Trophoblast cell (in vitro differentiated cells and primary cell): ENCODE measurements around the gene CCDC177.

Source experiments
- DNase-seq, 2 donors: peaks; one replicate each; pipeline ENCODE4 v3.0.0-alpha.2; 2016
- H2AFZ ChIP-seq: 2 replicates; pipeline ENCODE4 v1.6.1; 2013; ENCODE audit warnings: low read length, moderate library complexity, mild to moderate bottlenecking; ENCODE audit not compliant: insufficient read depth, poor library complexity
- H2AK5ac ChIP-seq: 2 replicates; pipeline ENCODE4 v1.6.1; 2013; ENCODE audit warnings: mild to moderate bottlenecking, low read length
- H2BK120ac ChIP-seq: 2 replicates; pipeline ENCODE4 v1.6.1; 2013; ENCODE audit warnings: low read length, mild to moderate bottlenecking, moderate library complexity; ENCODE audit not compliant: insufficient read depth, poor library complexity
- H2BK12ac ChIP-seq: 2 replicates; pipeline ENCODE4 v1.6.1; 2013; ENCODE audit warnings: mild to moderate bottlenecking, low read length, moderate library complexity
- H2BK5ac ChIP-seq: 2 replicates; pipeline ENCODE4 v1.6.1; 2013; ENCODE audit warnings: low read length, low read depth, moderate library complexity, mild to moderate bottlenecking; ENCODE audit not compliant: poor library complexity
- H3K14ac ChIP-seq: 2 replicates; pipeline ENCODE4 v1.6.1; 2013; ENCODE audit warnings: mild to moderate bottlenecking, low read length
- H3K18ac ChIP-seq: 2 replicates; pipeline ENCODE4 v1.6.1; 2013; ENCODE audit warnings: mild to moderate bottlenecking, low read length
- H3K23ac ChIP-seq: 2 replicates; pipeline ENCODE4 v1.6.1; 2013; ENCODE audit warnings: low read length
- H3K27ac ChIP-seq: 2 replicates; pipeline ENCODE4 v1.5.1; 2013; ENCODE audit warnings: low read depth, mild to moderate bottlenecking, inconsistent platforms, low read length, moderate library complexity
- H3K27me3 ChIP-seq: 2 replicates; pipeline ENCODE4 v1.6.1; 2013; ENCODE audit warnings: inconsistent platforms, mild to moderate bottlenecking, low read length, moderate library complexity; ENCODE audit not compliant: insufficient read depth
- H3K36me3 ChIP-seq, 2 experiments: 1 replicate in 1 of 2; 2 replicates in 1 of 2; pipeline ENCODE4 v1.6.1; 2013; ENCODE audit warnings: low read length in 2 of 2, mild to moderate bottlenecking in 2 of 2, moderate library complexity in 1 of 2; ENCODE audit not compliant: insufficient read depth in 2 of 2, control insufficient read depth in 1 of 2
- H3K4ac ChIP-seq: 2 replicates; pipeline ENCODE4 v1.6.1; 2013; ENCODE audit warnings: low read depth, mild to moderate bottlenecking, low read length, moderate library complexity
- H3K4me1 ChIP-seq, 2 experiments: 1 replicate in 1 of 2; 2 replicates in 1 of 2; pipeline ENCODE4 v1.6.1; 2013; ENCODE audit warnings: low read length in 2 of 2, mild to moderate bottlenecking in 2 of 2, moderate library complexity in 1 of 2; ENCODE audit not compliant: insufficient read depth in 2 of 2, control insufficient read depth in 1 of 2
- H3K4me2 ChIP-seq: 2 replicates; pipeline ENCODE4 v1.6.1; 2013; ENCODE audit warnings: inconsistent platforms, mild to moderate bottlenecking, low read length, moderate library complexity
- H3K4me3 ChIP-seq: 2 replicates; pipeline ENCODE4 v1.5.1; 2013; ENCODE audit warnings: mild to moderate bottlenecking, low read depth, low read length, inconsistent platforms
- H3K79me1 ChIP-seq: one replicate; pipeline ENCODE4 v1.6.1; 2013; ENCODE audit warnings: low read length
- H3K79me2 ChIP-seq: 2 replicates; pipeline ENCODE4 v1.6.1; 2013; ENCODE audit warnings: low read length, mild to moderate bottlenecking; ENCODE audit not compliant: control insufficient read depth, insufficient read depth, poor library complexity
- H3K9ac ChIP-seq: 2 replicates; pipeline ENCODE4 v1.6.1; 2013; ENCODE audit warnings: mild to moderate bottlenecking, low read length
- H3K9me3 ChIP-seq: 2 replicates; pipeline ENCODE4 v1.6.1; 2013; ENCODE audit warnings: low read depth, mild to moderate bottlenecking, control low read depth, inconsistent platforms, low read length; ENCODE audit not compliant: insufficient read depth
- H4K12ac ChIP-seq: 2 replicates; pipeline ENCODE4 v1.6.1; 2013; ENCODE audit warnings: low read depth, mild to moderate bottlenecking, low read length, moderate library complexity
- H4K8ac ChIP-seq: 2 replicates; pipeline ENCODE4 v1.6.1; 2013; ENCODE audit warnings: low read depth, mild to moderate bottlenecking, low read length, moderate library complexity
- H4K91ac ChIP-seq: one replicate; pipeline ENCODE4 v1.6.1; 2013; ENCODE audit warnings: low read depth, mild to moderate bottlenecking, low read length, moderate library complexity
- WGBS: extraction: QIAGEN DNeasy Blood & Tissue Kit; methylation state at CpG from one replicate; pipeline ENCODE4 v1.1.7; 2013; ENCODE audit warnings: missing lambda C conversion rate; ENCODE audit not compliant: insufficient read length, insufficient coverage; ENCODE audit errors: extremely low coverage; 5-methylcytosine and 5-hydroxymethylcytosine counted together

CCDC177 gene

DNA sequence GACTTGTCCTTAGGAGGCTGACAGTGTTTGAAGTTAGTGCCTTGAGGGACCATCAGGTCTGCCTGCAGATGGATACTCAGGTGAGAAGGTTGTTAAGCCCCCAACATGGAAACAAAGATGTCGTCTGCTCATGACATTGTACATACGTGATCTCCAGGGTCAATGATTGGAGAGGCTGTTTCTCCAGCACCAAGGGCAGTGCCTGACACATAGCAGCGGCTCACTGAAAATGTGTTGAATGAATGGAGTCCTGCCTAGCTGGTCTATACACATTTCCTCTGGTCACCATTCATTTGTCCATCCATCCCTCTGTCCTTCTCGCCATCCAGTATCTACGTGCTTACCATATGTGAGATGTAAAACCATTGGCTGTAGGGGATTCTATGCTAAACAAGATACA is 7.1 kb downstream of the CCDC177 start:
- Histone ChIP-seq H3K4me3 (no peak overlapping the region), H4K12ac (no peak overlapping the region), H2BK120ac (no peak overlapping the region), H3K79me2 (no peaks in the 10 kb centered on the region), H3K27me3 (no peaks in the 10 kb centered on the region), H3K18ac (no peak overlapping the region), H3K4me2 (no peak overlapping the region), H3K14ac (no peak overlapping the region), H3K9me3 (peaks cover 3% of the 10 kb centered on the region), H4K8ac (no peak overlapping the region), H4K91ac (no peak overlapping the region), H3K9ac (no peak overlapping the region), H3K4me1 (peaks cover 5 to 6% of the 10 kb centered on the region in 2 experiments), H2AK5ac (no peak overlapping the region), H3K36me3 (no peaks in the 10 kb centered on the region), H3K23ac (no peak overlapping the region), H2AFZ (no peak overlapping the region), H3K79me1 (no peaks in the 10 kb centered on the region), H2BK12ac (no peak overlapping the region), H3K4ac (no peak overlapping the region), H3K27ac (no peak overlapping the region), H2BK5ac (no peak overlapping the region)
- DNase-seq: no peak
- no CpG with 5 or more reads among the region's 5 CpGs for WGBS

DNA sequence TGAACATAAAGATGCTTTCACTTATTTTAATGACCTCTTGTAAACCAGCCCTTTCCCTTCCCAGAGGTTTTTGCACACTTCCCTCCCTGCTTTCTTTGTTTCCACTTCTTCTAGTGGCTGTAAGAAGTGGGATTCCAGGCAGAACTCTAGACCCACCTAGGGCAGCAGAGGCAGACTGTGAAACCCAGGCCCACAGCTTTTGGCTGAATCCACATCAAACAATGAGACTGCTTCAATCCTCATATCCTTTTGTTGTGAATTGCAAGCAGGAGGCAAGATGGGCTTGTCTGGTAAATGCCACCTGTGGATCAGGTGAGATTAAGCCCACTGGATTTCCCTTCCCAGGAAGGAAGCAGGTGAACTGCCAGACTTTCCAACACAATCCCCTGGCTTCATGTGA is 12.8 kb downstream of the CCDC177 start:
- H3K4ac ChIP-seq: no peak overlapping the region
- no peak overlapping the region for H3K4me2 ChIP-seq
- H4K91ac ChIP-seq: no peak overlapping the region
- H3K23ac ChIP-seq: no peak overlapping the region
- no peaks in the 10 kb centered on the region for H3K36me3 ChIP-seq
- no peak overlapping the region for H2AFZ ChIP-seq
- no peak overlapping the region for H2BK12ac ChIP-seq
- no peak overlapping the region for H4K12ac ChIP-seq
- H2BK120ac ChIP-seq: no peak overlapping the region
- H3K18ac ChIP-seq: no peak overlapping the region
- H3K14ac ChIP-seq: no peak overlapping the region
- no peak overlapping the region for H3K4me3 ChIP-seq
- H3K9me3 ChIP-seq: no peaks in the 10 kb centered on the region
- no peak for DNase-seq
- no peak overlapping the region for H4K8ac ChIP-seq
- H3K4me1 ChIP-seq: peaks cover 0 to 2% of the 10 kb centered on the region in 2 experiments
- H3K79me1 ChIP-seq: no peaks in the 10 kb centered on the region
- no peaks in the 10 kb centered on the region for H3K27me3 ChIP-seq
- no peak overlapping the region for H3K9ac ChIP-seq
- no peaks in the 10 kb centered on the region for H3K79me2 ChIP-seq
- H3K27ac ChIP-seq: no peak overlapping the region
- no peak overlapping the region for H2BK5ac ChIP-seq
- no peak overlapping the region for H2AK5ac ChIP-seq

DNA sequence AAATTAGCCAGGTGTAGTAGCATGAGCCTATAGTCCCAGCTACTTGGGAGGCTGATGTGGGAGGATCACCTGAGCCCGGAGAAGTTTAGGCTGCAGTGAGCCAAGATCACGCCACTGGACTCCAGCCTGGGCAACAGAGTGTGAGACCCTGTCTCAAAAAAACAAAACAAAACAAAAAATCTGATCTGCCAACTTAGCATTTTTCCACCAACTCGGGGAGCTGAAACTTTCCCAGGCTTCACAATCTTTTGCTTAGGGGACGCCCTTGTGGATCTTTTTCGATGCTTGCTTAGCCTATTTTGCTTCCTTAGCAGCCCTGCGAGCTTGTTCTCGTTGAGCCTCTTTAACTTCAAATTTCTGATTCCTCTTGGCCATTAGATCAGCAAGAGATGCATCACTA is 13.8 kb downstream of the CCDC177 start:
- no peak overlapping the region for H3K4me2 ChIP-seq
- H2AFZ ChIP-seq: no peak overlapping the region
- no peak for DNase-seq
- no peak overlapping the region for H3K27ac ChIP-seq
- peaks cover 0 to 2% of the 10 kb centered on the region in 2 experiments for H3K4me1 ChIP-seq
- no peak overlapping the region for H2BK12ac ChIP-seq
- no peak overlapping the region for H2BK5ac ChIP-seq
- no CpG with 5 or more reads among the region's 7 CpGs for WGBS
- H3K4ac ChIP-seq: no peak overlapping the region
- H3K27me3 ChIP-seq: no peaks in the 10 kb centered on the region
- no peaks in the 10 kb centered on the region for H3K9me3 ChIP-seq
- no peak overlapping the region for H3K14ac ChIP-seq
- H3K79me1 ChIP-seq: no peaks in the 10 kb centered on the region
- H4K91ac ChIP-seq: no peak overlapping the region
- no peak overlapping the region for H3K9ac ChIP-seq
- no peak overlapping the region for H4K8ac ChIP-seq
- H4K12ac ChIP-seq: no peak overlapping the region
- H2BK120ac ChIP-seq: no peak overlapping the region
- no peaks in the 10 kb centered on the region for H3K79me2 ChIP-seq
- no peak overlapping the region for H2AK5ac ChIP-seq
- H3K4me3 ChIP-seq: no peak overlapping the region
- H3K23ac ChIP-seq: no peak overlapping the region
- H3K18ac ChIP-seq: no peak overlapping the region
- no peaks in the 10 kb centered on the region for H3K36me3 ChIP-seq

DNA sequence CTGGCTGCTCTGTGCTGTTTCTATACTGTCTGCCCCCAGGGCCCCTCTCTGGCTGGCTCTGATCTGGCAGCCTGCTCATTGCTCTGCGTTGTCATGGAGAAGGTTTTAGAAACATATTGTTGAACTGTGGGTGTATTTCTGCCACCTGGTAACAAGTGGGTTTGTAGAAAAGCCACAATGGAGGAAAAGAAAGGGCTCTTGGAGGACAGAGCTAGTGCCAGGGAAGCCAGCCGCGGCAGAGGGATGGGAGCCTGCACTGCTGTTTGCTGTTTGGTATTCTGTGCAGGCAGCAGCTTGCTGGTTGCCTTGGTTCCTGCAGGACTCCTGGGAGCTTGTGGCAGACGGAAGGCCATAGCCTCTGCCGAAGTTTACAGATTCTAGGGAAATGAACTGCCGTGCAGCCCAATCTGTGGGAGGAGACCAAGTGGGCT is 15.1 kb downstream of the CCDC177 start:
- no peak overlapping the region for H4K8ac ChIP-seq
- H3K4me3 ChIP-seq: no peak overlapping the region
- H2AK5ac ChIP-seq: no peak overlapping the region
- DNase-seq: no peak
- no peak overlapping the region for H3K14ac ChIP-seq
- no peak overlapping the region for H3K18ac ChIP-seq
- H3K4me1 ChIP-seq: peaks cover 0 to 2% of the 10 kb centered on the region in 2 experiments
- WGBS: no CpG with 5 or more reads among the region's 6 CpGs
- H3K9me3 ChIP-seq: no peaks in the 10 kb centered on the region
- no peak overlapping the region for H3K23ac ChIP-seq
- no peak overlapping the region for H4K91ac ChIP-seq
- H3K36me3 ChIP-seq: no peaks in the 10 kb centered on the region
- no peak overlapping the region for H2BK120ac ChIP-seq
- no peak overlapping the region for H3K4me2 ChIP-seq
- H3K9ac ChIP-seq: no peak overlapping the region
- no peak overlapping the region for H2BK12ac ChIP-seq
- no peak overlapping the region for H4K12ac ChIP-seq
- no peak overlapping the region for H3K4ac ChIP-seq
- no peak overlapping the region for H2BK5ac ChIP-seq
- no peak overlapping the region for H2AFZ ChIP-seq
- no peak overlapping the region for H3K27ac ChIP-seq
- H3K27me3 ChIP-seq: no peaks in the 10 kb centered on the region
- H3K79me2 ChIP-seq: no peaks in the 10 kb centered on the region
- H3K79me1 ChIP-seq: no peaks in the 10 kb centered on the region
